Neural progenitor cell (in vitro differentiated cells): ENCODE results near the gene OR2T2. TPM values are rescaled to one million over a fixed set of nuclear protein-coding genes. Genes with fewer than 3 reads are reported as not detected.
"Not testable (repeated sequence)": the region's sequence is repeated elsewhere in the genome, so short reads cannot be mapped to it uniquely, and the experiment has no call there.

ENCODE experiments used
- DNase-seq: peaks from one replicate; pipeline ENCODE4 v3.0.0-alpha.2; 2016; ENCODE audit warnings: low spot score
- H2AFZ ChIP-seq: fragments of 200-600 bp; sonication (generic); replicated peaks from 2 replicates; pipeline ENCODE4 v1.6.1; 2016; ENCODE audit warnings: antibody characterized with exemption
- H3F3A ChIP-seq: fragments of 200-600 bp; sonication (generic); 2 replicates; pipeline ENCODE4 v1.6.1; 2016; ENCODE audit warnings: antibody characterized with exemption, low read depth
- H3K27ac ChIP-seq: fragments of 200-600 bp; sonication (generic); 2 replicates; pipeline ENCODE4 v1.5.1; 2016; ENCODE audit warnings: mild to moderate bottlenecking
- H3K27me3 ChIP-seq: fragments of 200-600 bp; sonication (generic); 2 replicates; pipeline ENCODE4 v1.6.1; 2016; ENCODE audit warnings: mild to moderate bottlenecking, moderate library complexity
- H3K36me3 ChIP-seq: fragments of 200-600 bp; sonication (generic); 2 replicates; pipeline ENCODE4 v1.5.1; 2016
- H3K4me1 ChIP-seq: fragments of 200-600 bp; sonication (generic); 2 replicates; pipeline ENCODE4 v1.6.1; 2016; ENCODE audit warnings: mixed run types
- H3K4me2 ChIP-seq: fragments of 200-600 bp; sonication (generic); 2 replicates; pipeline ENCODE4 v1.6.1; 2016
- H3K4me3 ChIP-seq: fragments of 200-600 bp; sonication (generic); 2 replicates; pipeline ENCODE4 v1.5.1; 2016
- H3K79me2 ChIP-seq: fragments of 200-600 bp; sonication (generic); 2 replicates; pipeline ENCODE4 v1.6.1; 2016; ENCODE audit warnings: low read depth
- H3K9ac ChIP-seq: fragments of 200-600 bp; sonication (generic); 2 replicates; pipeline ENCODE4 v1.6.1; 2016
- H3K9me3 ChIP-seq: fragments of 200-600 bp; sonication (generic); 2 replicates; pipeline ENCODE4 v1.5.1; 2016; ENCODE audit warnings: low read depth
- H4K20me1 ChIP-seq: fragments of 200-600 bp; sonication (generic); 2 replicates; pipeline ENCODE4 v1.6.1; 2016; ENCODE audit warnings: low read depth
- H3K27ac Mint-ChIP-seq: 3 replicates; pipeline ENCODE4 v1.8.0; 2021; ENCODE audit warnings: mixed read lengths
- H3K27me3 Mint-ChIP-seq: 2 replicates; pipeline ENCODE4 v1.8.0; 2022; ENCODE audit warnings: low read depth, mild to moderate bottlenecking, inconsistent platforms, moderate library complexity, mixed read lengths; ENCODE audit not compliant: insufficient read depth
- H3K36me3 Mint-ChIP-seq: 3 replicates; pipeline ENCODE4 v1.8.0; 2021; ENCODE audit warnings: mixed read lengths
- H3K4me1 Mint-ChIP-seq: 3 replicates; pipeline ENCODE4 v1.8.0; 2021; ENCODE audit warnings: mixed read lengths
- H3K4me3 Mint-ChIP-seq: 3 replicates; pipeline ENCODE4 v1.8.0; 2021; ENCODE audit warnings: mild to moderate bottlenecking, moderate library complexity, mixed read lengths
- H3K9me3 Mint-ChIP-seq: 3 replicates; pipeline ENCODE4 v1.8.0; 2020; ENCODE audit warnings: mixed read lengths
- EZH2 ChIP-seq: fragments of 200-600 bp; sonication (generic); IDR thresholded peaks from 2 replicates; pipeline ENCODE4 v1.6.1; 2017; ENCODE audit warnings: antibody characterized with exemption, mild to moderate bottlenecking, moderate library complexity
- EZH2phosphoT487 ChIP-seq: fragments of 200-600 bp; sonication (generic); IDR thresholded peaks from 2 replicates; pipeline ENCODE4 v1.6.1; 2017; ENCODE audit warnings: antibody characterized with exemption
- total RNA-seq: library from RNA; depleted of rRNA; stranded (reverse); fragments of >200 nt; gene quantifications from 2 replicates; pipeline ENCODE4 v1.2.3, GENCODE V29; 2015; ENCODE audit warnings: low replicate concordance
- TF ChIP-seq, protein P1 (sequence below): fragments of 200-600 bp; sonication (generic); IDR thresholded peaks from 2 replicates; pipeline ENCODE4 v1.5.1; 2017; ENCODE audit warnings: antibody characterized with exemption, mild to moderate bottlenecking

OR2T2 gene
- total RNA-seq, 1 donor from 2014 or later: not detected

- not testable (repeated sequence) for DNase-seq
Measured at GRCh38 chr1:248450466-248451145, 5.2 kb downstream of the OR2T2 start.

GRCh38 chr1:248453619-248454018, 8.2 kb downstream of the OR2T2 start:
- not testable (repeated sequence) for H2AFZ ChIP-seq, DNase-seq, H4K20me1 ChIP-seq, H3K9me3 Mint-ChIP-seq, H3K4me2 ChIP-seq, H3K36me3 Mint-ChIP-seq, H3K36me3 ChIP-seq, H3K27ac ChIP-seq, H3K9me3 ChIP-seq, H3K9ac ChIP-seq, H3F3A ChIP-seq, H3K79me2 ChIP-seq, H3K4me3 ChIP-seq, H3K4me1 ChIP-seq, H3K4me1 Mint-ChIP-seq, H3K27ac Mint-ChIP-seq, H3K27me3 ChIP-seq, H3K27me3 Mint-ChIP-seq, H3K4me3 Mint-ChIP-seq

More at GRCh38 chr1:248450466-248451145, 5.2 kb downstream of the OR2T2 start:
- not testable (repeated sequence) for H3F3A ChIP-seq, H3K4me3 ChIP-seq, H3K9me3 ChIP-seq, H2AFZ ChIP-seq, H3K79me2 ChIP-seq, H3K27me3 ChIP-seq, H3K36me3 Mint-ChIP-seq, H3K9me3 Mint-ChIP-seq, H3K9ac ChIP-seq, H3K4me2 ChIP-seq, H3K4me1 Mint-ChIP-seq, H4K20me1 ChIP-seq, H3K27ac ChIP-seq, H3K4me1 ChIP-seq, H3K27me3 Mint-ChIP-seq, H3K4me3 Mint-ChIP-seq, H3K36me3 ChIP-seq, H3K27ac Mint-ChIP-seq

DNA sequence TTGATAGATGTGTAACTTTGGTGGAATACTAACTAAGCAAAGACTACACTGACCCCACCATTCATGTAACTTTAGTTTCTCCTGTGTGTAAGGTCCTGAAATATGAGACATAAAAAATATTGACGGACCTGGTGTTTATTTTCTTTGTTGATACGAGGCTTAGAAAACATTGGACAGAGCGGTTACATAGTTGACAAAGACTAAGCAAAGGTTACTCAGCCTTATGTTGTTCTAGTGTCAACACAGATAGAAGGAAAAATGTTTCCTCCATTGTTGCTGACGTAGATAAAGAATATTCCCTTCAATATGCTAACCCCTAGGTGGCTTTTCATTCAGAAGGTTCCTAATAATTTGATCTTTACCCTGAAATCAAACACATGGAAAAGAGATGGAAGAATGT, 9.6 kb downstream of the OR2T2 start:
- H4K20me1 ChIP-seq, H3K79me2 ChIP-seq, H3K9me3 Mint-ChIP-seq, H3K4me1 Mint-ChIP-seq, H3K27ac ChIP-seq, H2AFZ ChIP-seq, H3K4me3 ChIP-seq, H3K36me3 ChIP-seq, H3K36me3 Mint-ChIP-seq, H3K27ac Mint-ChIP-seq, H3F3A ChIP-seq, H3K4me3 Mint-ChIP-seq, H3K27me3 Mint-ChIP-seq, H3K4me1 ChIP-seq, H3K9ac ChIP-seq, H3K27me3 ChIP-seq, H3K9me3 ChIP-seq, DNase-seq, H3K4me2 ChIP-seq: not testable (repeated sequence)

GRCh38 chr1:248456635-248457034, 11.2 kb downstream of the OR2T2 start:
- H3K9ac ChIP-seq, H3K9me3 Mint-ChIP-seq, DNase-seq, H3K27me3 Mint-ChIP-seq, H4K20me1 ChIP-seq, H3K79me2 ChIP-seq, H3K36me3 ChIP-seq, H3K27me3 ChIP-seq, H3K4me2 ChIP-seq, H3K4me3 Mint-ChIP-seq, H3F3A ChIP-seq, H3K4me1 ChIP-seq, H2AFZ ChIP-seq, H3K36me3 Mint-ChIP-seq, H3K4me1 Mint-ChIP-seq, H3K4me3 ChIP-seq, H3K27ac Mint-ChIP-seq, H3K27ac ChIP-seq: not testable (repeated sequence)
- H3K9me3 ChIP-seq: peaks cover 14% of the 10 kb centered on the region

GRCh38 chr1:248459117-248459516, 13.7 kb downstream of the OR2T2 start:
- H3K27me3 Mint-ChIP-seq, H3K4me2 ChIP-seq, H2AFZ ChIP-seq, H3K4me3 Mint-ChIP-seq, H3K27ac Mint-ChIP-seq, H3K4me1 ChIP-seq, H3K36me3 Mint-ChIP-seq, DNase-seq, H3K27me3 ChIP-seq, H3K27ac ChIP-seq, H3K9ac ChIP-seq, H3F3A ChIP-seq, H3K36me3 ChIP-seq, H3K79me2 ChIP-seq, H4K20me1 ChIP-seq, H3K4me1 Mint-ChIP-seq, H3K4me3 ChIP-seq: not testable (repeated sequence)
- peaks cover 18% of the 10 kb centered on the region for H3K9me3 ChIP-seq
- peaks cover 13% of the 10 kb centered on the region for H3K9me3 Mint-ChIP-seq

- Mint-ChIP-seq H3K27me3 (no peaks in the 10 kb centered on the region), H3K4me1 (no peaks in the 10 kb centered on the region), H3K4me3 (no peak overlapping the region), H3K27ac (no peak overlapping the region), H3K36me3 (no peaks in the 10 kb centered on the region), H3K9me3 (peaks cover 17% of the 10 kb centered on the region)
- Histone ChIP-seq H3K36me3 (no peaks in the 10 kb centered on the region), H3K4me2 (no peak overlapping the region), H4K20me1 (no peaks in the 10 kb centered on the region), H3K4me3 (no peak overlapping the region), H3K79me2 (no peaks in the 10 kb centered on the region), H3F3A (no peaks in the 10 kb centered on the region), H3K4me1 (no peaks in the 10 kb centered on the region), H3K27me3 (no peaks in the 10 kb centered on the region), H3K9ac (no peak overlapping the region), H2AFZ (no peak overlapping the region), H3K27ac (no peak overlapping the region), H3K9me3 (no peaks in the 10 kb centered on the region)
- no peak for TF ChIP-seq EZH2
- TF ChIP-seq, protein P1, sequence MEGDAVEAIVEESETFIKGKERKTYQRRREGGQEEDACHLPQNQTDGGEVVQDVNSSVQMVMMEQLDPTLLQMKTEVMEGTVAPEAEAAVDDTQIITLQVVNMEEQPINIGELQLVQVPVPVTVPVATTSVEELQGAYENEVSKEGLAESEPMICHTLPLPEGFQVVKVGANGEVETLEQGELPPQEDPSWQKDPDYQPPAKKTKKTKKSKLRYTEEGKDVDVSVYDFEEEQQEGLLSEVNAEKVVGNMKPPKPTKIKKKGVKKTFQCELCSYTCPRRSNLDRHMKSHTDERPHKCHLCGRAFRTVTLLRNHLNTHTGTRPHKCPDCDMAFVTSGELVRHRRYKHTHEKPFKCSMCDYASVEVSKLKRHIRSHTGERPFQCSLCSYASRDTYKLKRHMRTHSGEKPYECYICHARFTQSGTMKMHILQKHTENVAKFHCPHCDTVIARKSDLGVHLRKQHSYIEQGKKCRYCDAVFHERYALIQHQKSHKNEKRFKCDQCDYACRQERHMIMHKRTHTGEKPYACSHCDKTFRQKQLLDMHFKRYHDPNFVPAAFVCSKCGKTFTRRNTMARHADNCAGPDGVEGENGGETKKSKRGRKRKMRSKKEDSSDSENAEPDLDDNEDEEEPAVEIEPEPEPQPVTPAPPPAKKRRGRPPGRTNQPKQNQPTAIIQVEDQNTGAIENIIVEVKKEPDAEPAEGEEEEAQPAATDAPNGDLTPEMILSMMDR: no peak
- TF ChIP-seq EZH2phosphoT487: no peak
- DNase-seq: no peak
Measured at GRCh38 chr1:248471154-248471553, 25.7 kb downstream of the OR2T2 start.

GRCh38 chr1:248472111-248472510, 26.7 kb downstream of the OR2T2 start:
- H3K4me3 Mint-ChIP-seq, H3K9ac ChIP-seq, H3K27ac Mint-ChIP-seq, H3K36me3 Mint-ChIP-seq, H3K4me2 ChIP-seq, H3K9me3 ChIP-seq, DNase-seq, H4K20me1 ChIP-seq, H3K4me1 Mint-ChIP-seq, H3K27me3 Mint-ChIP-seq, H3K27ac ChIP-seq, H3K4me1 ChIP-seq, H3K27me3 ChIP-seq, H2AFZ ChIP-seq, H3K4me3 ChIP-seq, H3K36me3 ChIP-seq, H3F3A ChIP-seq, H3K79me2 ChIP-seq: not testable (repeated sequence)
- H3K9me3 Mint-ChIP-seq: peaks cover 19% of the 10 kb centered on the region
